GM19468 (cell line): ENCODE data around the gene ERAL1.
"Not testable (repeated sequence)": the region's sequence is repeated elsewhere in the genome, so short reads cannot be mapped to it uniquely, and the experiment has no call there.

Source experiments
- ATAC-seq: cut with Tn5 transposase; IDR thresholded peaks from one replicate; pipeline ENCODE4 v1.9.1; 2021; ENCODE audit warnings: mild to moderate bottlenecking, moderate library complexity, moderate number of reproducible peaks; ENCODE audit not compliant: unreplicated experiment; ENCODE audit errors: extremely low read depth

Gene ERAL1

DNA sequence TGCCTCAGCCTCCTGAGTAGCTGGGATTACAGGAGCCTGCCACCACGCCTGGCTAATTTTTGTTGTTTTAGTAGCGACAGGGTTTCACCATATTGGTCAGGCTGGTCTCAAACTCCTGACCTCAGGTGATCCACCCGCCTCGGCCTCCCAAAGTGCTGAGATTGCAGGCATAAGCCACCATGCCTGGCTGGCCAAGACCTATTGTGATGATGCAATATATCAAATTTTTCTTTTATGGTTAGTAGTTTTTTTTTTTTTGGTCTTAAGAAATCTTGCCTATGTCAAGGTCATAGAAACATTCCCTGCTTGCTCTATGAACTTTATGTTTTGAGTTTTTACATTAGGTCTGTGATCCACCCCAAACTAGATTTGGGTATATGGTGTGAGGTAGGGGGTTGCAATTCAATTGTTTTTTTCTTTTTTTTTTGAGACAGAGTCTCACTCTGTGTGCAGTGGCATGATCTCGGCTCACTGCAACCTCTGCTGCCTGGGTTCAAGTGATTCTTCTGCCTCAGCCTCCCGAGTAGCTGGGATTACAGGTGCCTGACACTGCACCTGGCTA is 22.4 kb downstream of the ERAL1 start:
- ATAC-seq: not testable (repeated sequence)

DNA sequence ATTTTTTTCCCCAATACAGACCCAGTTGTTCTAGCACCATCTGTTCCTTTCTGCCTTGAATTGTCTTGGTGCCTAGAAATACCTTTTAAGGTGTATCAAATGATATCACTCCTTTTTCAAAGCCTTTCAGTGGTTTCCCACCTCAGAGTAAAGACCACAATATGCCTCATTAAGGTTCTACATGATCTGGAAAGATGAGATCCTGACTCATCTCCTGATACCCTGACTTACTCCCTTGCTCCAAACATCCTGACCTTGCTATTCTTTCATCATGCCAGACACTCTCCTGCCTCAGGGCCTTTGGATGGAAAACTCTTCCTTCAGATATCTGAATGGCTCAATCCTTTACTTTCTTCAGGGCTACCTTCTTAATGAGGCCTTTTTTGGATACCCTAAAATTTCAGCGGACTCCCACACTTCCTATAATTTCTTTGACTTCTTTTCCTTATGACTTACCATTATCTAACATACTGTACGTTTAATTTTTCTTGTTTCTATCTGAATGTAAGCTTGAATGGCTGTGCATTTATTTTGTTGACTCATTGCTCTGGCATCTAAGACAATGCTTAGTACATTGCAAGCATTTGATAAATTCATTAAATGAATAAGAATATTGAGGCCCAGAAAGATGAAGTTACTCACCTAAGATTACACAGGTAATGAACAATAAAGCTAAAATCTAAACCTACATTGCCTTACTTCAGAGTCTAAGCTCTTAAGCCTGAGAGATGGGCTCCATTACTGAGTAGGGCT is 23.5 kb downstream of the ERAL1 start:
- ATAC-seq: no peak

GRCh38 chr17:28878981-28879380 is 24.2 kb downstream of the ERAL1 start:
- ATAC-seq: no peak

DNA sequence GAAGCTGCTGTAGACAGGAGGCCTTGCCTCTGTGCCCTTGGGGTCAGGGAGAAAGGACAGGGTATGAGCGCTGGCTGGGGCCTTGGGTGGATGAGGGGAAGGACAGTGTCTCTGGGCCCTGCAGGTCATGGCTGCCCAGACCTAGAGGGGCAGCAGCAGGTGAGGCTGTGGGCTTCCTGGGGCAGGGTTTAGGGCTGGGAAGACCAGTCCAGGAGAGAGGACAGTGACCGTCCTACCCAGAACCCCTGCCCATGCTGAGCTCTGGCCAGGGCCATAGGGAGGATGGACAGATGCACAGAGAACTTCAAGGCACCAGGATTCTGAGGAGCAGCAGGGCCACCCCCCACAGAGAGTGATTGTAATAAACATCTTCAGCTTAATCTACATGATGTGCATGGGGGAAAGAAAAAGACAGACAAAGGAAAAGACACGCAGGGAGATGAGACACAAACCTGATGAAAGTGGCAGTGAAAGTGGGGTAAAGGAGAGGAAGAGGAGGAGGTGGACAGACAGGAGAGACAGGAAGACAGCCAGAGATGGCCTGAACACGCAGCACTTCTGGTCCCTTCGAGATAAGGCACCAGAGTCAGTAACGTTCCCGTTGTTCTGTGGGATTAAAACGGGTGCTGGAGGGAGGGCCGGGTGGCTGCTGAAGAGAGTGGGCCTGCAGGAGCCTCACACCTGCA is 25.2 kb downstream of the ERAL1 start:
- ATAC-seq: no peak

DNA sequence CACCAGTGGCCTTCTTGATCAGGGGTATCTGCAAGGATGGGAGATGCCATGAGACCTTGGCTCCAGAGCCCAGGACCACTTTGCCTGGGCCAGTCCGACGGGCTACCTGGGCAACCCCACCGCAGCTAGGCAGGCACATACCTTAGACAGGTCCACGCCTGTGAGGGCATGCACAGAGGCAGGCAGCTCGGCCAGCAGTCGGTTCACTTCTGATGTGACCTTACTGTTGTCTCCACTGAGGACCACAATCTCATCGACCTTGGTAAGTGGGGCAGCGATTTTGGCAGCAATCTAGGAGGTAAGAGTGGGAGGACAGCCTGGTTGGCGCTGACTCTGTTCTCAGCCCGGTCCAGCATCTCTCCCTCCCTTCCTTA is 25.7 kb downstream of the ERAL1 start:
- no peak for ATAC-seq

DNA sequence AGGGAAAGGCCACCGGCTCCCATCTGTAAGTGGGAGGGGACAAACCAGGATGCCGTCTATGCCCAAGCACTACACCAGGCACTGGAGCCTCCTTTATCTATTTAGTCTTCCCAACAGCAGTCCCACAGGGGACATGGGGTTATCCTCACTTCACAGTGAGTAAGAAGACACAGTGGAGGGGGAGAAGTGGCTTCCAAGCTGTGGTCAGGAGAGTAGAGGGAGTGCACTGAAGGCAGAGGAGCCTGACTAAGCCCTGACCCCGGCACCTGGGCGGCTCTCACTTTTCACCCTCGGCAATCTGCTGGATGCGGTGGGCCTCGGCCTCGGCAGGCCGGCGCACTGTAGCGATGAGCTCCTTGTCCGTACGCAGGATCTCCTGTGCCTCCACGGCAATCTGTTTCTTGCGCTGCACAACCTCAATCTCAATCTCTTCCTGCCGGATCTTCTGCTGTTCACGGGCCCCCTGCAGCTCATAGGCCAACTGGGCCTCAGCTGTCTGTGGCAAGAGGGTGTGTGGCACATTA is 26.8 kb downstream of the ERAL1 start:
- ATAC-seq: no peak

DNA sequence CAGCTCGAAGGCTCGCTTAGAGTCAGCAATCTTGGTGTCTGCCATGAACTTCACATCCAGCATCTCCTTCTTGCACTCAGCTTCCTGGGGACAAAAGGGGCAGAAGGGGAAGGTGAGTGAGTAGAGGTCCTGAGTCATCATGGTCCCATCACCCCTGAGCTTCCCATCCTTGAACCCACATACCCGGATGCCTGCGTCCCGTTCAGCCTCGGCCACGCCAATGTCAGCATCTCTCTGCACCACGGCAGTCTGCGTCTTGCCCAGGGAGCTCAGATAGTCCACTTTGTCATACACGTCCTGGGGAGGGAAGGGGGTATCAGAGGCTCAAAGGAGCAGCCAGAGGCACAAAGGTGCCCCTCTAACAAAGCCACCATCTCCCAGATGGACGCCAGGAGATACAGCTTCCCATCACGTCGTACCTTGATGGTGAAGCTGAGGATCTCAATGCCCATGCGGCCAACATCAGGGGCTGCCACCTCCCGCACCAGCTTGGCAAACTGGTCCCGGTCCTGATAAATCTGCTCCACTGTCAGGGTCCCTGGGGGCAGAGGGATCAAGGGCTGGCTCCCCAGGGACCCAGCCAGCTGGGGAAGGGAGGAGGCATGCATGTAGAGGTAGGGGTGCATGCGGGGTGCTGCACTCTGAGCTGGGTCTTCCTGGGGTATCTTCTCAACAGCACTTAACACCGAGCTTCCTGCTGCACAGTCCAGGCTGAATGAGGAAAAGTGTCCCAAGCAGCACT is 27.5 kb downstream of the ERAL1 start:
- ATAC-seq: no peak

GRCh38 chr17:28883967-28884702 is 29.3 kb downstream of the ERAL1 start:
- ATAC-seq: no peak

DNA sequence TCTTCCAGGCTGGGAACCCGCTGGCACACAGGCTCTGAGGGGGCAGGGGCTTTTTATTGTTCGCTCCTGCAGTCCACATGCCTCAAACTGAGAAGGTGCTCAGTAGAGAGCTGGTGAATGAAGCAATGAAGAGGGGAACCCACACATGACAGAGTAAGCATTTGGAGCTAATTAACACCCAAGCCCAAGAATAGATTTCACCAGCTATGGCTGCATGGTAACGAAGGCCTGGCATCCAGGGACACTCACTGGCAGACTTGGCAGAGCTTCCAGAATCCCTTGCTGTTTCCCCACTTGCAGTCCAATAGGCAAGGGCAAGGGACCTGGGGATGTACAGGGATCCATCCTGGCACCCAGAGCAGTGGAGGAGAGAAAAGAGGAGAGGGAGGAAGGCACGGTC is 30.5 kb downstream of the ERAL1 start:
- no peak for ATAC-seq

DNA sequence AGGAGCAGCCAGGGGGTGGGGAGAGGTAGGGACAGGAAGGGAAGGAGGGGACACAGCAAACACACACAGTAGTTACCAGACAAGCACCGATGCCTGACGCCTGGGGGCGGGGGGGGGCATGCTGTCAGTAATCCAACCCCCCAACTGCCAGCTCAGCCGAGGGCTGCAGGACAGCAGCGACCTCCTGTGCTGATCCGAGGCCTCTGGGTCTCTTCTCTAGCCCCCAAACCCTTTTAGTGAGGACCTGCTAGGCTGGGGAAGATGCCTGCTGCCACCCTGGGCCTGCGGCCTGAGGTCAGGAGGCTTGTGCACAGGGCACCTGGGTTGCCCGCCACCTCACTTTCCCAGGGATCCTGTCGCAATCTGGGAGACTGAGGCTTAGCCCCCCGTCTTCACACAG is 31.1 kb downstream of the ERAL1 start:
- no peak for ATAC-seq

- peak; percentile 37 for ATAC-seq
These were observed 33.2 kb downstream of the ERAL1 start for GRCh38 chr17:28887871-28888471.

DNA sequence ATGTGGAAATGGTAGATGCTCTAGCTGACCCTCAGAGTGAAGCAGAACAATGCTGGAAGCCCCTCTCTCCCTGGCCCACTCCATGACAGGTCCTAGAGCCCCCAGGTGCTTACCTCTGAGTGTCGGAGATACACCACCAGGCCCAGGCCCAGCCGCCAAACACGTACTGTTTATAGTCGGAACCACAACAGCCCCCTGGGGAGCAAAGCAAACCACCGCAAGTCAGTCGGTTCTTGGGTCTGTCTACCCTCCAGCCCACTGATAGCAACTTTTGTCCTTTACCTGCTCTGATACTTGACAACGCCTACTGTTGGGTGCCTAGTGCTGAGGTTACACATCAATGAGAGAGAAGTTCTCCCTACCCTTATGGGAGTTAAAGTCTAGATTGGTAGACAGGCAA is 34.0 kb downstream of the ERAL1 start:
- ATAC-seq: no peak

GRCh38 chr17:28889996-28890395 is 35.2 kb downstream of the ERAL1 start:
- no peak for ATAC-seq

- no peak for ATAC-seq
These were observed 36.4 kb downstream of the ERAL1 start for GRCh38 chr17:28891201-28891600.

- no peak for ATAC-seq
These were observed 37.2 kb downstream of the ERAL1 start for GRCh38 chr17:28892024-28892423.

DNA sequence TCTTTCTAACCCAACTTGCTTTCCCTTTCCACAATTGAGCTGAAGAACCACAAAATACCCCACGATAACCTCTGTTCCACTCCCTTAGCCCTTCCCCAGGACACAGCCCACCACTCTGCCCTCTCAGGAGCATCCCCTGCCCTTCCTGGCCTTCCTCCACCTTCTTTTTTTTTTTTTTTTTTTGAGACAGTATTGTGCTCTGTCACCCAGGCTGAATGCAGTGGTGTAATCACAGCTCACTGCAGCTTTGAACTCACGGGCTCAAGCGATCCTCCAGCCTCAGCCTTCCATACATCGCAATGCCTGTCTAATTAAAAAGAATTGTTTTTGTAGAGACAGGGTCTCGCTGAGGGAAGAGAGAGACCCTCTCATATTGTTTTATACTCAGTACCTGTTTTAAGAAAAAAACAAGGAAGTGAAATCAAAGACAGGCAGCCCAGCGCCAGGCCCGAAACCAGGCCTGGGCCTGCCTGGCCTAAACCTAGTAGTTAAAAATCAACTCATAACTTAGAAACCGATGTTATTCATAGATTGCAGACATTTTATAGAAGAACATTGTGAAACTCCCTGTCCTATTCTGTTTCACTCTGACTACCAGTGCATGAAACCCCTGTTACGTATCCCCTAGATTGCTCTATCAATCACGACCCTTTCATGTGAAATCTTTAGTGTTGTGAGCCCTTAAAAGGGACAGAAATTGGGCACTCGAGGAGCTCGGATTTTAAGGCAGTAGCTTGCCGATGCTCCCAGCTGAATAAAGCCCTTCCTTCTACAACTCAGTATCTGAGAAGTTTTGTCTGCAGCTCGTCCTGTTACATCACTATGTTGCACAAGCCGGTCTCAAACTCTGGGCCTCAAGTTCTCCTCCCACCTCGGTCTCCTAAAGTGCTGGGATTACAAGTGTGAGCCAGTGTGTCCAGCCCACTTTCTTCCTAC is 38.7 kb downstream of the ERAL1 start:
- ATAC-seq: not testable (repeated sequence)

- ATAC-seq: no peak
These were observed 41.1 kb downstream of the ERAL1 start for GRCh38 chr17:28895794-28896447.

- no peak for ATAC-seq
These were observed 41.7 kb downstream of the ERAL1 start for GRCh38 chr17:28896491-28896883.
